Activated naive CD8-positive, alpha-beta T cell treated with anti-CD3 and anti-CD28 coated beads, Interleukin-2, amount 10 ng/mL, durations not matched to agents 7 days and 5 days (primary cell): ENCODE data around the gene EPB41L5. TPM values are rescaled to one million over a fixed set of nuclear protein-coding genes. Genes with fewer than 3 reads are reported as not detected.
"Not testable (repeated sequence)": the region's sequence is repeated elsewhere in the genome, so short reads cannot be mapped to it uniquely, and the experiment has no call there.

Experiments used
- ATAC-seq: fragments of 150-1000 bp; cut with Tn5 transposase; one replicate; pipeline ENCODE4 v1.10.0; 2021; ENCODE audit warnings: low read depth, moderate library complexity
- POLR2A ChIA-PET: fragments of 350-600 bp; sonication (Branson Sonifier 250); formaldehyde crosslinking; loops from one replicate; lab custom pipeline; 2021; ENCODE audit warnings: antibody characterized with exemption; lab: Charles Lee
- DNase-seq: peaks from one replicate; pipeline ENCODE4 v3.0.0; 2021
- H3K27ac Mint-ChIP-seq: one replicate; pipeline ENCODE4 v1.8.0; 2022; ENCODE audit warnings: mild to moderate bottlenecking, mixed read lengths
- H3K27me3 Mint-ChIP-seq: one replicate; pipeline ENCODE4 v1.8.0; 2022; ENCODE audit warnings: mild to moderate bottlenecking, moderate library complexity, mixed read lengths
- H3K36me3 Mint-ChIP-seq: one replicate; pipeline ENCODE4 v1.8.0; 2021; ENCODE audit warnings: mild to moderate bottlenecking, mixed read lengths
- H3K4me1 Mint-ChIP-seq: one replicate; pipeline ENCODE4 v1.8.0; 2021; ENCODE audit warnings: mixed read lengths
- H3K4me3 Mint-ChIP-seq: one replicate; pipeline ENCODE4 v1.8.0; 2022; ENCODE audit warnings: mild to moderate bottlenecking, moderate library complexity, mixed read lengths
- H3K9me3 Mint-ChIP-seq: one replicate; pipeline ENCODE4 v1.8.0; 2021; ENCODE audit warnings: mixed read lengths
- total RNA-seq, 2 experiments: library from RNA; stranded (reverse); gene quantifications; one replicate each; pipeline ENCODE4 v1.2.3, GENCODE V29; 2021

The EPB41L5 gene
- total RNA-seq, 2 experiments from 2014 or later, result 6.6 to 6.7 TPM

GRCh38 chr2:120118018-120118417 is 105.1 kb downstream of the EPB41L5 start:
- Mint-ChIP-seq H3K4me3 (no peak overlapping the region), H3K36me3 (peaks cover 6% of the 10 kb centered on the region), H3K27me3 (peaks cover 2% of the 10 kb centered on the region), H3K4me1 (no peaks in the 10 kb centered on the region), H3K27ac (no peak overlapping the region), H3K9me3 (peaks cover 6% of the 10 kb centered on the region)
- DNase-seq, result no peak
- POLR2A ChIA-PET, result no interaction called here
- no peak for ATAC-seq

GRCh38 chr2:120118471-120118870 is 105.6 kb downstream of the EPB41L5 start:
- no peak for DNase-seq
- no peak for ATAC-seq
- Mint-ChIP-seq H3K27me3 (peaks cover 2% of the 10 kb centered on the region), H3K4me3 (no peak overlapping the region), H3K9me3 (peaks cover 7% of the 10 kb centered on the region), H3K36me3 (peaks cover 6% of the 10 kb centered on the region), H3K27ac (no peak overlapping the region), H3K4me1 (peaks cover 2% of the 10 kb centered on the region)
- POLR2A ChIA-PET, result no interaction called here

- H3K4me3 Mint-ChIP-seq, H3K27me3 Mint-ChIP-seq, H3K27ac Mint-ChIP-seq, ATAC-seq, DNase-seq, POLR2A ChIA-PET, H3K9me3 Mint-ChIP-seq, H3K36me3 Mint-ChIP-seq, H3K4me1 Mint-ChIP-seq: not testable (repeated sequence)
These were observed 108.5 kb downstream of the EPB41L5 start for GRCh38 chr2:120121337-120121736.

GRCh38 chr2:120123090-120123489 is 110.2 kb downstream of the EPB41L5 start:
- H3K9me3 Mint-ChIP-seq, result peaks cover 7% of the 10 kb centered on the region
- POLR2A ChIA-PET, result no interaction called here
- no peak for ATAC-seq
- peaks cover 2% of the 10 kb centered on the region for H3K4me1 Mint-ChIP-seq
- no peak overlapping the region for H3K4me3 Mint-ChIP-seq
- H3K27ac Mint-ChIP-seq, result no peak overlapping the region
- H3K36me3 Mint-ChIP-seq, result peaks cover 6% of the 10 kb centered on the region
- H3K27me3 Mint-ChIP-seq, result peaks cover 4% of the 10 kb centered on the region
- no peak for DNase-seq

- no peak for DNase-seq
- H3K4me1 Mint-ChIP-seq, result peaks cover 2% of the 10 kb centered on the region
- H3K36me3 Mint-ChIP-seq, result no peaks in the 10 kb centered on the region
- H3K27ac Mint-ChIP-seq, result no peak overlapping the region
- POLR2A ChIA-PET, result no interaction called here
- peaks cover 2% of the 10 kb centered on the region for H3K9me3 Mint-ChIP-seq
- ATAC-seq, result no peak
- H3K4me3 Mint-ChIP-seq, result no peak overlapping the region
- H3K27me3 Mint-ChIP-seq, result peaks cover 4% of the 10 kb centered on the region
These were observed 112.3 kb downstream of the EPB41L5 start for GRCh38 chr2:120125195-120125594.

- Mint-ChIP-seq H3K36me3 (peaks cover 5% of the 10 kb centered on the region), H3K27me3 (peaks cover 2% of the 10 kb centered on the region), H3K4me3 (no peak overlapping the region), H3K4me1 (peaks cover 3% of the 10 kb centered on the region), H3K9me3 (peaks cover under 1% of the 10 kb centered on the region), H3K27ac (no peak overlapping the region)
- no peak for DNase-seq
- POLR2A ChIA-PET, result no interaction called here
- no peak for ATAC-seq
These were observed 115.3 kb downstream of the EPB41L5 start for GRCh38 chr2:120128216-120128615.

GRCh38 chr2:120132190-120132589 is 119.3 kb downstream of the EPB41L5 start:
- H3K4me1 Mint-ChIP-seq, result peaks cover 3% of the 10 kb centered on the region
- POLR2A ChIA-PET, result no interaction called here
- H3K27ac Mint-ChIP-seq, result no peak overlapping the region
- H3K4me3 Mint-ChIP-seq, result no peak overlapping the region
- H3K27me3 Mint-ChIP-seq, result no peaks in the 10 kb centered on the region
- no peak for DNase-seq
- ATAC-seq, result no peak
- H3K36me3 Mint-ChIP-seq, result peaks cover 22% of the 10 kb centered on the region
- peaks cover 8% of the 10 kb centered on the region for H3K9me3 Mint-ChIP-seq

GRCh38 chr2:120132691-120133090 is 119.8 kb downstream of the EPB41L5 start:
- Mint-ChIP-seq H3K27ac (no peak overlapping the region), H3K4me3 (no peak overlapping the region), H3K9me3 (peaks cover 8% of the 10 kb centered on the region), H3K27me3 (no peaks in the 10 kb centered on the region), H3K36me3 (peaks cover 25% of the 10 kb centered on the region), H3K4me1 (peaks cover 3% of the 10 kb centered on the region)
- POLR2A ChIA-PET, result no interaction called here
- DNase-seq (no peak), ATAC-seq (no peak)

- no peak overlapping the region for H3K27ac Mint-ChIP-seq
- no peak overlapping the region for H3K4me3 Mint-ChIP-seq
- H3K4me1 Mint-ChIP-seq, result peaks cover 3% of the 10 kb centered on the region
- H3K36me3 Mint-ChIP-seq, result peaks cover 25% of the 10 kb centered on the region
- H3K27me3 Mint-ChIP-seq, result no peaks in the 10 kb centered on the region
- ATAC-seq (no peak), DNase-seq (no peak)
- peaks cover 8% of the 10 kb centered on the region for H3K9me3 Mint-ChIP-seq
- POLR2A ChIA-PET, result no interaction called here
These were observed 120.8 kb downstream of the EPB41L5 start for GRCh38 chr2:120133572-120134244.

- POLR2A ChIA-PET, result no interaction called here
- H3K27me3 Mint-ChIP-seq, result no peaks in the 10 kb centered on the region
- DNase-seq (no peak), ATAC-seq (no peak)
- peaks cover 8% of the 10 kb centered on the region for H3K9me3 Mint-ChIP-seq
- peaks cover 25% of the 10 kb centered on the region for H3K36me3 Mint-ChIP-seq
- H3K4me3 Mint-ChIP-seq, result no peak overlapping the region
- no peak overlapping the region for H3K27ac Mint-ChIP-seq
- H3K4me1 Mint-ChIP-seq, result peaks cover 3% of the 10 kb centered on the region
These were observed 121.4 kb downstream of the EPB41L5 start for GRCh38 chr2:120134263-120134662.

- H3K27ac Mint-ChIP-seq, H3K4me3 Mint-ChIP-seq, H3K9me3 Mint-ChIP-seq, DNase-seq, H3K27me3 Mint-ChIP-seq, POLR2A ChIA-PET, ATAC-seq, H3K4me1 Mint-ChIP-seq: not testable (repeated sequence)
- H3K36me3 Mint-ChIP-seq, result peaks cover 25% of the 10 kb centered on the region
These were observed 122.1 kb downstream of the EPB41L5 start for GRCh38 chr2:120135013-120135412.

GRCh38 chr2:120140866-120141265 is 128.0 kb downstream of the EPB41L5 start:
- Mint-ChIP-seq H3K36me3 (peaks cover 5% of the 10 kb centered on the region), H3K4me1 (no peaks in the 10 kb centered on the region), H3K27ac (no peak overlapping the region), H3K27me3 (no peaks in the 10 kb centered on the region), H3K9me3 (no peaks in the 10 kb centered on the region), H3K4me3 (no peak overlapping the region)
- ATAC-seq (no peak), DNase-seq (no peak)
- POLR2A ChIA-PET, result no interaction called here

GRCh38 chr2:120141300-120142069 is 128.6 kb downstream of the EPB41L5 start:
- POLR2A ChIA-PET, result no interaction called here
- Mint-ChIP-seq H3K27me3 (no peaks in the 10 kb centered on the region), H3K4me3 (no peak overlapping the region), H3K9me3 (no peaks in the 10 kb centered on the region), H3K36me3 (peaks cover 5% of the 10 kb centered on the region), H3K4me1 (no peaks in the 10 kb centered on the region), H3K27ac (no peak overlapping the region)
- DNase-seq (no peak), ATAC-seq (no peak)
